Keratinocyte (primary cell): ENCODE results near the gene STK4.

Experiments
- CTCF ChIP-seq, 3 experiments: IDR thresholded peaks in 1 of 3; conservative IDR thresholded peaks in 1 of 3; optimal IDR thresholded peaks in 1 of 3; 2 replicates in 2 of 3; 3 replicates in 1 of 3; pipeline versions ENCODE3 to v1.5.1; 2011; ENCODE audit warnings: low read length in 3 of 3, mild to moderate bottlenecking in 3 of 3, moderate library complexity in 2 of 3, control low read depth in 1 of 3, inconsistent platforms in 1 of 3; ENCODE audit not compliant: insufficient read depth in 2 of 3; ENCODE audit errors: extremely low read depth in 1 of 3
- EZH2 ChIP-seq: IDR thresholded peaks from one replicate; pipeline ENCODE4 v1.6.1; 2012; ENCODE audit warnings: inconsistent platforms, mild to moderate bottlenecking, low read length, moderate library complexity

- TF ChIP-seq CTCF (optimal IDR thresholded peaks at IDR 0.05 in 1 of 3, IDR thresholded peaks at IDR 0.05 in 1 of 3, conservative IDR thresholded peaks at IDR 0.05 in 1 of 3; ENCODE audit: extremely low read depth in 1 of 3, insufficient read depth in 2 of 3, low read length in 3 of 3) = no peak
- no peak for TF ChIP-seq EZH2
Observed at GRCh38 chr20:44946271-44946852, 19.9 kb upstream of the STK4 start.
